Measurements from ENCODE around the gene RSKR.
A peak's percentile ranks its signal among the peaks of the same experiment; 100 is the strongest.
"Not testable (repeated sequence)": the region's sequence is repeated elsewhere in the genome, so short reads cannot be mapped to it uniquely, and the experiment has no call there.

The RSKR gene

DNA sequence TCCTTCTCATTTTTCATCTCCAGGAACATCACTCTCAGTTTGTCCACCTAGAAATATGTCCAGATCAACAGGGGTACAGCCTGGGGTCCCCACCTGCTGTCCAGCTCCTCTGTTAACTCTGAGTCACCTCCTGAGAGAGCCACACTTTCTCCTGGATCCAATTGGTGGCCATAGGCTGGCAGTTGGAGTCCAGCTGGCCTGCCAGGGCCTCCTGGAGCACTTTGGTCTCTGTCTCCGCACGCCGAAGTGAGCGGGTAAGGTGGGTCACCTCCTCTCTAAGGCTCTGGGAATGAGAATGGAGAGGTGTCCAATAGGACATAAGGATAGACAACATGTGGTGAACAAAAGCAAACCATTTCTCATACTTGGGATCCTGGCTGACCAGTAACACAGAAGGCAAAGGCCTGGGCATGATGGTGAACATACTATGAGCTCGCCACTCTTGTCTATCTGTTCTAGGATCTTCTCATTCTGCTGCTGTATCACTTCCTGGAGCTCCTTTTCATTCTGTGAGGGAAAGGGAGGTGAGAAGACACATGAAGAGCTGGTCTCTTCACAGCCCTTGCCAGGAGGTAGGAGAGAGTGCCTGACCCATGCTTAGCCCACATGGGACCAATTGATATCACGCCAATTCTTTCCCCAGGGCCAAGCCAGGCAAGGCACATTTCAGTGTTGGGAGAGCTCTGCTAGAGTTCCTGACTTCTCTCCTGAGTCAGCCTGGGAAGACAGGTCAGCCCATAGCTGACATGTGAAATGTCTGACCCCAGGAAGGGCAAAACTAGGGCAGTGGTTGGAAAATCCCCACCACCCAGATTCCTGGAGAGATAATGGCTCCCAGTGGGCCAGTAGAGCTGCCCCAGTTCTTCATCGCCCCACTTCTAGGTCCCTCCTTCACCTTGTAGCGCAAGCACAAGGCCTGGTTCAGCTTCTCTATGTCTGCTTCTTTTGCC lies 35.5 kb downstream of the RSKR start:
- H3K4me3 ChIP-seq (replicated peaks; ENCODE audit: low read depth, low read length): no peak overlapping the region
- TF ChIP-seq, protein P1, sequence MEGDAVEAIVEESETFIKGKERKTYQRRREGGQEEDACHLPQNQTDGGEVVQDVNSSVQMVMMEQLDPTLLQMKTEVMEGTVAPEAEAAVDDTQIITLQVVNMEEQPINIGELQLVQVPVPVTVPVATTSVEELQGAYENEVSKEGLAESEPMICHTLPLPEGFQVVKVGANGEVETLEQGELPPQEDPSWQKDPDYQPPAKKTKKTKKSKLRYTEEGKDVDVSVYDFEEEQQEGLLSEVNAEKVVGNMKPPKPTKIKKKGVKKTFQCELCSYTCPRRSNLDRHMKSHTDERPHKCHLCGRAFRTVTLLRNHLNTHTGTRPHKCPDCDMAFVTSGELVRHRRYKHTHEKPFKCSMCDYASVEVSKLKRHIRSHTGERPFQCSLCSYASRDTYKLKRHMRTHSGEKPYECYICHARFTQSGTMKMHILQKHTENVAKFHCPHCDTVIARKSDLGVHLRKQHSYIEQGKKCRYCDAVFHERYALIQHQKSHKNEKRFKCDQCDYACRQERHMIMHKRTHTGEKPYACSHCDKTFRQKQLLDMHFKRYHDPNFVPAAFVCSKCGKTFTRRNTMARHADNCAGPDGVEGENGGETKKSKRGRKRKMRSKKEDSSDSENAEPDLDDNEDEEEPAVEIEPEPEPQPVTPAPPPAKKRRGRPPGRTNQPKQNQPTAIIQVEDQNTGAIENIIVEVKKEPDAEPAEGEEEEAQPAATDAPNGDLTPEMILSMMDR (IDR thresholded peaks at IDR 0.05; ENCODE audit: low read depth, low read length, missing control alignments): no peak
- no peak for DNase-seq (ENCODE audit: extremely low read depth, low read depth)

DNA sequence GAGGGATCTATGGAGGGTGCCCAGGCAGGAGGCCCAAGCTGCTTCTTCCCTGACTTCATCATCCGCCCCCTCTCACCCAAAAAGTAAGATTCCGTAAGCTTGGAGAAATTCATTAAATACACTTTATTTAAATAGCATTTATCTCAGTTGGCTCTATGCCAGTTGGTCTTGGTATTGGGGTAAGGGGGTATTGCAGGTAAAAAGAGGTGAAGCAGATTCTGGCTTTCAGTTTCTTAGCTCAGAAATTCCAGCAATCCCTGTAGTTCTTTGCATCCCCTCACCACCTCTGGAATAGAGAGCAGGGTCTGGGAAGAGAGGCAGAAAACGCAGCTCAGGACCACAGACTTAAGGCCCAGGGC lies 36.5 kb downstream of the RSKR start:
- no peak overlapping the region for H3K4me3 ChIP-seq (replicated peaks; ENCODE audit: low read depth, low read length)
- TF ChIP-seq, protein P1 (IDR thresholded peaks at IDR 0.05; ENCODE audit: low read depth, low read length, missing control alignments): no peak
- DNase-seq (ENCODE audit: extremely low read depth, low read depth): no peak

DNA sequence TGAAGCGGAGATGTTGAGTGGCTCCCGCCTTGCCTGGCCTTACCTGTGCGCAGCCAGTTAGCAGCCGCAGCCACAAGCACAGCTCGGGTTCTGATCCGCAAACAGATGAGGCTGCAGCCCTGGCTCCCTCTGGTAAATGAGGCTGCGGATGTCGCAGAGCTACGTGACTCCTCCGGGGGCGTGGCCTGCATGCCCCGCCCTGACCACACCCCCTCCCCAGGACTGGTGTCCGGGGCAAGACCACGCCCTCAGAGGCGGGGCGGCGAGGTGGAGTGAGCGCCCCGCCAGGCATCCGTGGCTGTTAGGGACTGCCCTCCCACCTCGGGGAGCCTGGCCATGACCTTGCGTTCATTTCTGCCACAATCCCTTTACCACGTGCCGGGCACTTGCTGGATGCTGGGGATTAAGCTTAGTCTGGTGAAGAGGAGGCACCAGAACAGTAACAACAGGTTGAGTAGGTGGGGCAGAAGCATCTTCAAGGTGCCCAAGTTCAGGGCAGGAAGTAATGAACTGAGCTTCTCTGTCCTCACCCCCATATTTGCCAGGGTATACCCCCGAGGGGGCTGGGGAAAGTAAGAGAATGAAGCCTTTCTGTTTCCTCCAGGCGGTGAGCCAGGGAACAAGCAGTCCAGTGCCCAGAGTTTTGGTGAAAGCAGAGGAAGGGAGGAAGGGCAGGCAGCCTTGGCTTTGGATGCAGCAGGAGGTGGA lies 37.1 kb downstream of the RSKR start, which contains the start of gene ALDOC:
ALDOC (minus strand) TSS at position 138 of the 708 bp plus-strand sequence. CDS start 1,363 bp downstream, outside the sequence.
- TF ChIP-seq, protein P1 (IDR thresholded peaks at IDR 0.05; ENCODE audit: low read depth, low read length, missing control alignments): no peak
- peak; percentile 72 for DNase-seq (ENCODE audit: extremely low read depth, low read depth)
- no peak within 1 kb of the TSS for H3K4me3 ChIP-seq (replicated peaks; ENCODE audit: low read depth, low read length)

DNA sequence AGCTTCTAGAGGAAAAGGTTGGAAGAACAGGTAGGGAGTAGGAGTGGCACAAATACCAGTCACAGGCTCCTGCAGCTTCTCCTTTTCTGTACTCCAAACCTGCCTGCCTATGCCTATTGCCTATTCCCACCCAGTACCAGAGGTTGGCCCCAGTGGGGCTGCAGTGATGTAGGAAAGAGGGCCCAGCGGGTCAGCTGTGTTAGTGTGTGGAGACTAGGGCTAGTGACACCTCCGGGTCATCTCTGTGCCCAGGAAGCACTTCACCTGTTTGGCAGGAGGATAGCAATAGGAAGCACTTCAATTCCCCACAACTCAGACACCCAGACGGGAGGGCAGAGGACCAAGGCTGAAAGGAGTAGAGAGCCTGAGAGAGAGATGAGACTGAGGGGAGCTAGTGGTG lies 38.0 kb downstream of the RSKR start:
- not testable (repeated sequence) for DNase-seq (ENCODE audit: extremely low read depth, low read depth); H3K4me3 ChIP-seq (replicated peaks; ENCODE audit: low read depth, low read length)

DNA sequence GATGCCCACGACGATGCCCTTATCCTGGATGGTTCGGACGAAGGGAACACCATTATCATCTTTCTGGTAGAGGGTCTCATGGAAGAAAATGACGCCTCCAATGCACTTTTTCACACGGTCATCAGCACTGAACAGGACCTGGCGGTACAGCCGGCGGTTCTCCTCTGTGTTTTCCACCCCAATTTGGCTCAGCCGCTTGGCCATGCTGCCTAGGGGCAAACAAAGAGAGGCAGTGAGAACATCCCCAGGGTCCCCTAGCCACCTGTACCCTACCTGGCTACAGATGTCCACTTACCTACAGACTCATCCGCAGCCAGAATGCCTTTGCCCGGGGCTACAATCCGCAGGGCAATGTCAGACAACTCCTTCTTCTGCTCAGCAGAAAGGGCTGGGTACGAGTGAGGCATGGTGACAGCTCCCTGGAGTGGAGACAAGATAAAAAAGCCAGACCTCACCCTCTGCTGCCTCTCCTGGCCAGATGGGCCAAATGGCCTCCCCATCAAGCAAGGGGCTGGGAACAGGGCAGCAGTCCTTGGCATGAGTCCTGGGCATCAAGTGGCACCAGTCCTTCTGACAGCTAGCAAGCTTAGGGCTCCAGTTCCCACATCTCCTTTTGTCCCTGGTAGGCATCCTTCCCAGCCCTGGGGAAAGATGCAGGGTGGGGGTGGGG lies 38.7 kb downstream of the RSKR start:
- no peak for DNase-seq (ENCODE audit: extremely low read depth, low read depth)
- H3K4me3 ChIP-seq (replicated peaks; ENCODE audit: low read depth, low read length): no peak overlapping the region
- TF ChIP-seq, protein P1 (IDR thresholded peaks at IDR 0.05; ENCODE audit: low read depth, low read length, missing control alignments): no peak

DNA sequence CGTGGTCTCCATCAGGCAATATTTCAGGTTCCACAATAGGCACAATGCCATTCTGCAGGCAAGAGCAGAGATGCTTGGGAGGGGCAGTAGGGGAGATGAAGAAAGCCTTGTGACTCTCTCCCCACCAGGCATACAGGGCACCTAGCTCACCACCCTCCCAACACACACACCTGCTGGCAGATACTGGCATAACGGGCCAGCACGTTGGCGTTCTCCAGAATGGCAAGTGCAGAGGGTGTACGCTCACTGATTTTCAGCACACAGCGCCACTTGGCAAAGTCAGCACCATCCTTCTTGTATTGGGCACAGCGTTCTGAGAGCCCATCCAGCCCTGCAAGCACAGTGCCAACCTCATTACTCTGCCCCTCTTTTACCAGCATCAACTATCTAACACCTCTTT lies 39.5 kb downstream of the RSKR start:
- DNase-seq (ENCODE audit: extremely low read depth, low read depth): no peak
- no peak overlapping the region for H3K4me3 ChIP-seq (replicated peaks; ENCODE audit: low read depth, low read length)
- TF ChIP-seq, protein P1 (IDR thresholded peaks at IDR 0.05; ENCODE audit: low read depth, low read length, missing control alignments): no peak
